Endodermal cell (in vitro differentiated cells): ENCODE measurements around the gene EXOC3L4. TPM values are rescaled to one million over a fixed set of nuclear protein-coding genes. Genes with fewer than 3 reads are reported as not detected.

ENCODE experiments used
- DNase-seq: peaks from one replicate; pipeline ENCODE4 v3.0.0-alpha.2; 2017
- H3K27ac ChIP-seq: 2 replicates; pipeline ENCODE4 v1.5.1; 2013; ENCODE audit warnings: mild to moderate bottlenecking, low read depth, low read length, moderate library complexity
- H3K27me3 ChIP-seq: 2 replicates; pipeline ENCODE4 v1.6.1; 2013; ENCODE audit warnings: mild to moderate bottlenecking, low read length, moderate library complexity; ENCODE audit not compliant: insufficient read depth, control insufficient read depth, poor library complexity, severe bottlenecking
- H3K36me3 ChIP-seq: 2 replicates; pipeline ENCODE4 v1.7.0; 2013; ENCODE audit warnings: mild to moderate bottlenecking, low read length, moderate library complexity; ENCODE audit not compliant: control insufficient read depth, insufficient read depth
- H3K4me1 ChIP-seq: one replicate; pipeline ENCODE4 v1.7.0; 2013; ENCODE audit warnings: low read length; ENCODE audit not compliant: control insufficient read depth, insufficient read depth
- H3K4me3 ChIP-seq: 2 replicates; pipeline ENCODE4 v1.5.1; 2013; ENCODE audit warnings: mild to moderate bottlenecking, low read length, moderate library complexity
- H3K9ac ChIP-seq: 2 replicates; pipeline ENCODE4 v1.6.1; 2013; ENCODE audit warnings: mild to moderate bottlenecking, low read length, moderate library complexity; ENCODE audit not compliant: poor library complexity, severe bottlenecking; ENCODE audit errors: extremely low read depth
- H3K9me3 ChIP-seq: 2 replicates; pipeline ENCODE4 v1.6.1; 2013; ENCODE audit warnings: mild to moderate bottlenecking, low read length, moderate library complexity; ENCODE audit not compliant: control insufficient read depth
- H3K27ac Mint-ChIP-seq: 2 replicates; pipeline ENCODE4 v1.8.0; 2020; ENCODE audit warnings: mixed read lengths
- H3K27me3 Mint-ChIP-seq: 2 replicates; pipeline ENCODE4 v1.8.0; 2021; ENCODE audit warnings: mild to moderate bottlenecking, mixed read lengths; ENCODE audit not compliant: insufficient read depth
- H3K36me3 Mint-ChIP-seq: 2 replicates; pipeline ENCODE4 v1.8.0; 2020; ENCODE audit warnings: low read depth, mixed read lengths
- H3K4me1 Mint-ChIP-seq: 2 replicates; pipeline ENCODE4 v1.8.0; 2020; ENCODE audit warnings: mixed read lengths
- H3K4me3 Mint-ChIP-seq: 2 replicates; pipeline ENCODE4 v1.8.0; 2020; ENCODE audit warnings: mild to moderate bottlenecking, moderate library complexity, mixed read lengths
- H3K9me3 Mint-ChIP-seq: 2 replicates; pipeline ENCODE4 v1.8.0; 2020; ENCODE audit warnings: mild to moderate bottlenecking, mixed read lengths
- WGBS, 2 experiments: methylation state at CpG; one replicate each; pipeline versions ENCODE4 v1.1.5 to v1.1.7; 2013; ENCODE audit warnings: missing lambda C conversion rate in 2 of 2, mixed read lengths in 1 of 2; ENCODE audit not compliant: insufficient coverage in 1 of 2, insufficient read length in 1 of 2; 5-methylcytosine and 5-hydroxymethylcytosine counted together
- total RNA-seq, 2 donors: library from RNA; stranded (reverse); fragmentation: NEBNext Ultra II Directional in 1 of 2; extraction: Animal tissue kit (Norgen Biotek cat#: 25700) in 1 of 2; gene quantifications; 2 replicates in 1 of 2; 3 replicates in 1 of 2; pipeline ENCODE4 v1.2.1, GENCODE V29; 2021
- TF ChIP-seq, protein P1 (sequence below): fragments of 200-600 bp; sonication (generic); conservative IDR thresholded peaks from 2 replicates; pipeline ENCODE4 v1.5.0; 2021; ENCODE audit warnings: antibody characterized with exemption, mild to moderate bottlenecking

The EXOC3L4 gene
- total RNA-seq, 2 donors from 2014 or later: 2.5 to 3.6 TPM

DNA sequence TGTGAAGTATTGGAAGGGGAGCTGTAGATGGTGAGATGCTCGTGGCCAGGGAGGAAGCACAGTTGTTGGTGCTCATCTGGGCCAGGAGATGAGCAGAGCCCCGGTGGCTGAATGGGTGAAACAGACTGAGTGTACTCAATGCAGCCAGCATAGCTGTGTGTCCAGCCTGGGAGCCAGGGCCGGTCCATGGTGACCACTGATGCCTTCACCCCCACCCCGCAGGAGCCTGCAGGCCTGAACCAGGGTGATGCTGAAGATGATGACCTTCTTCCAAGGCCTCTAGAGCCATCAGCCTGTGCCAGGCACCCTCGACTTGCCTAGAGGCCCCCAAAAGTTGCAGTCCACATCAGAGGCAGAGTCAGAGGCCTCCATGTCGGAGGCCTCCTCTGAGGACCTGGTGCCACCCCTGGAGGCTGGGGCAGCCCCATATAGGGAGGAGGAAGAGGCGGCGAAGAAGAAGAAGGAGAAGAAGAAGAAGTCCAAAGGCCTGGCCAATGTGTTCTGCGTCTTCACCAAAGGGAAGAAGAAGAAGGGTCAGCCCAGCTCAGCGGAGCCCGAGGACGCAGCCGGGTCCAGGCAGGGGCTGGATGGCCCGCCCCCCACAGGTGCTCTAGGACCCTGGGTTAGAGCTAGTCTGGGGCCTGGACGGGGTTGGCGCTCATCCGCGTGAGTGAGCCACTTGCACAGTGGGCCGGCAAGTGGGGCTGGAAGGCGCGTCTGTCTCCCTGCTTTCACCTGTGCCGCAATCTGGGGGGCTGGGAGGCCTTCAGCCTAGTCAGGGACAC, 31.8 kb downstream of the EXOC3L4 start:
- Mint-ChIP-seq H3K9me3 (no peaks in the 10 kb centered on the region), H3K4me3 (peak overlapping the region; percentile 31), H3K4me1 (peaks cover 11% of the 10 kb centered on the region), H3K27me3 (peaks cover 48% of the 10 kb centered on the region), H3K27ac (no peak overlapping the region), H3K36me3 (peaks cover 1% of the 10 kb centered on the region)
- no peaks in the 10 kb centered on the region for H3K27me3 ChIP-seq
- no peaks in the 10 kb centered on the region for H3K4me1 ChIP-seq
- TF ChIP-seq, protein P1, sequence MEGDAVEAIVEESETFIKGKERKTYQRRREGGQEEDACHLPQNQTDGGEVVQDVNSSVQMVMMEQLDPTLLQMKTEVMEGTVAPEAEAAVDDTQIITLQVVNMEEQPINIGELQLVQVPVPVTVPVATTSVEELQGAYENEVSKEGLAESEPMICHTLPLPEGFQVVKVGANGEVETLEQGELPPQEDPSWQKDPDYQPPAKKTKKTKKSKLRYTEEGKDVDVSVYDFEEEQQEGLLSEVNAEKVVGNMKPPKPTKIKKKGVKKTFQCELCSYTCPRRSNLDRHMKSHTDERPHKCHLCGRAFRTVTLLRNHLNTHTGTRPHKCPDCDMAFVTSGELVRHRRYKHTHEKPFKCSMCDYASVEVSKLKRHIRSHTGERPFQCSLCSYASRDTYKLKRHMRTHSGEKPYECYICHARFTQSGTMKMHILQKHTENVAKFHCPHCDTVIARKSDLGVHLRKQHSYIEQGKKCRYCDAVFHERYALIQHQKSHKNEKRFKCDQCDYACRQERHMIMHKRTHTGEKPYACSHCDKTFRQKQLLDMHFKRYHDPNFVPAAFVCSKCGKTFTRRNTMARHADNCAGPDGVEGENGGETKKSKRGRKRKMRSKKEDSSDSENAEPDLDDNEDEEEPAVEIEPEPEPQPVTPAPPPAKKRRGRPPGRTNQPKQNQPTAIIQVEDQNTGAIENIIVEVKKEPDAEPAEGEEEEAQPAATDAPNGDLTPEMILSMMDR: no peak
- WGBS, 2 experiments: 91 to 97% methylated on average over 10 to 22 of the region's 22 CpGs
- no peaks in the 10 kb centered on the region for H3K36me3 ChIP-seq
- H3K4me3 ChIP-seq: no peak overlapping the region
- H3K27ac ChIP-seq: no peak overlapping the region
- no peak for DNase-seq
- H3K9ac ChIP-seq: no peak overlapping the region
- H3K9me3 ChIP-seq: no peaks in the 10 kb centered on the region

DNA sequence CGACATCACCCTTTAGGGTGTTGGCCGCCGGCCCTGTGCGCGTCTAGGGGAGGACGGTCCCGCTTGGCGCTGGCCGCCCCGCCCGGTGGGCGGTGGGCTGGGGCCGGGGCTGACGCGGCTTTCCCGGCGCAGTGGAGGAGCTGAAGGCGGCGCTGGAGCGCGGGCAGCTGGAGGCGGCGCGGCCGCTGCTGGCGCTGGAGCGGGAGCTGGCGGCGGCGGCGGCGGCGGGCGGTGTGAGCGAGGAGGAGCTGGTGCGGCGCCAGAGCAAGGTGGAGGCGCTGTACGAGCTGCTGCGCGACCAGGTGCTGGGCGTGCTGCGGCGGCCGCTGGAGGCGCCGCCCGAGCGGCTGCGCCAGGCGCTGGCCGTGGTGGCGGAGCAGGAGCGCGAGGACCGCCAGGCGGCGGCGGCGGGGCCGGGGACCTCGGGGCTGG, 32.4 kb downstream of the EXOC3L4 start:
- H3K27me3 Mint-ChIP-seq: peaks cover 45% of the 10 kb centered on the region
- H3K27ac Mint-ChIP-seq: no peak overlapping the region
- H3K9me3 ChIP-seq: no peaks in the 10 kb centered on the region
- H3K9ac ChIP-seq: no peak overlapping the region
- H3K4me3 Mint-ChIP-seq: peak overlapping the region; percentile 31
- peak; percentile 92 for DNase-seq
- H3K4me1 ChIP-seq: no peaks in the 10 kb centered on the region
- TF ChIP-seq, protein P1: peak; percentile 62
- peaks cover 8% of the 10 kb centered on the region for H3K4me1 Mint-ChIP-seq
- peaks cover 1% of the 10 kb centered on the region for H3K36me3 Mint-ChIP-seq
- H3K4me3 ChIP-seq: no peak overlapping the region
- no peaks in the 10 kb centered on the region for H3K36me3 ChIP-seq
- 86 to 97% methylated on average over 42 to 57 of the region's 62 CpGs for WGBS, 2 experiments
- no peak overlapping the region for H3K27ac ChIP-seq
- no peaks in the 10 kb centered on the region for H3K27me3 ChIP-seq
- H3K9me3 Mint-ChIP-seq: no peaks in the 10 kb centered on the region

DNA sequence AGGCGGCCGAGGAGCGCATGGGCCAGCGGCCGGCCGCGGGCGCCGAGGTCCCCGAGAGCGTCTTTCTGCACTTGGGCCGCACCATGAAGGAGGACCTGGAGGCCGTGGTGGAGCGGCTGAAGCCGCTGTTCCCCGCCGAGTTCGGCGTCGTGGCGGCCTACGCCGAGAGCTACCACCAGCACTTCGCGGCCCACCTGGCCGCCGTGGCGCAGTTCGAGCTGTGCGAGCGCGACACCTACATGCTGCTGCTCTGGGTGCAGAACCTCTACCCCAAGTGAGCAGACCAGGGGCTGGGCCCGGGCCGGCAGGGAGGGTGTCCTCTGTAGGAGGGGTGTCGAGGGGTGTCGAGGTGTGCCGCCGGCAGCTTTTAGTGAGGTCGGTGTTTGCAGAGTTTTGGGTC, 32.8 kb downstream of the EXOC3L4 start:
- no peak overlapping the region for H3K9ac ChIP-seq
- H3K4me3 ChIP-seq: no peak overlapping the region
- no peak for DNase-seq
- no peaks in the 10 kb centered on the region for H3K4me1 ChIP-seq
- H3K27ac ChIP-seq: no peak overlapping the region
- H3K36me3 ChIP-seq: no peaks in the 10 kb centered on the region
- peaks cover 5% of the 10 kb centered on the region for H3K4me1 Mint-ChIP-seq
- TF ChIP-seq, protein P1: no peak
- H3K36me3 Mint-ChIP-seq: peaks cover 1% of the 10 kb centered on the region
- no peak overlapping the region for H3K27ac Mint-ChIP-seq
- H3K9me3 ChIP-seq: no peaks in the 10 kb centered on the region
- H3K27me3 ChIP-seq: no peaks in the 10 kb centered on the region
- 95 to 96% methylated on average over 33 to 39 of the region's 39 CpGs for WGBS, 2 experiments
- no peak overlapping the region for H3K4me3 Mint-ChIP-seq
- no peaks in the 10 kb centered on the region for H3K9me3 Mint-ChIP-seq
- H3K27me3 Mint-ChIP-seq: peaks cover 42% of the 10 kb centered on the region
